GM12873 (cell line): ENCODE results near the gene RASL11B.

Experiments
- CTCF ChIP-seq: IDR thresholded peaks from 2 replicates; pipeline ENCODE4 v1.5.1; 2012; ENCODE audit warnings: low read depth, mild to moderate bottlenecking, moderate library complexity, low read length, control low read depth; ENCODE audit not compliant: insufficient read depth; ENCODE audit errors: missing control alignments

The RASL11B gene

GRCh38 chr4:52915191-52915590, 53.1 kb downstream of the RASL11B start:
- TF ChIP-seq CTCF = no peak

DNA sequence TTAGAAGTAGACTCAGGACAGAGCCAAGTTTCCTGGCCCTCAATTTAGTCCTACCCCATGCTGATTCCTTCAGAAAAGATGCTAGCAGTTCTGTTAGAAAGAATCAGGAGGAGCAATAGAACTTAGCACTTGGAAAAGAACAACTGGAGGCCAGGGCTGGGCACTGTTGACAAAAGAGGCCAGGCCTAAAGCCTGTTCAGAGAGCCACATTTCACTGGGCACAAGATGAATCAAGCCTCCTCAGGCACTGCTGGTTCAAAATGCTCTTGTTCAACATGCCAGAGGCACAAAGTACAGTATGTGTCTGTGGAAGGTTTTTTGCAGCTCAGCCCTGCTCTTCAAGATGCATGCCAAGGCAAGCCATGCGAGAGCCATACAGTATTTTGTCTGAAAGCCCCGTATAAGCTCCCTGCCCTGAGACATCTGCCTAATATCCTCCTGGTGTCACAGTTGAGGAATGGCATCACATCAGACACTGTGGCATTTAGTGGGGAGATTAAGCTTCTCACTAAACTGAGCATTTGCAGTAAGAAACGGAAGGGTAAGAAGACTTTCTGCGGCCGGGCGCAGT, 53.7 kb downstream of the RASL11B start:
- no peak for TF ChIP-seq CTCF
